ENCODE results near the gene RPIA. TPM values are rescaled to one million over a fixed set of nuclear protein-coding genes. Genes with fewer than 3 reads are reported as not detected.

RPIA gene
- total and polyA plus RNA-seq, 2 of the 13 experiments (the other 11 are each of a cell fraction or from before 2014, with no cell fraction given): 13.3 to 23.9 TPM

GRCh38 chr2:88691339-88692183, at the start of gene RPIA (continued):
- TF ChIP-seq AGO1 (IDR thresholded peaks at IDR 0.05; ENCODE audit: low read depth, low read length, poor library complexity, severe bottlenecking): peak; percentile 89
- peak; percentile 84 for TF ChIP-seq BRF2 (CRISPR knock-in tag; IDR thresholded peaks at IDR 0.05)
- TF ChIP-seq ZNF609 (CRISPR knock-in tag; IDR thresholded peaks at IDR 0.05; ENCODE audit: borderline replicate concordance): peak; percentile 18; the same call in 1 of the 2 replicates
- 0 out of 2 replicates have a peak, but pooled peaks have one; percentile 6 for TF ChIP-seq ZBTB33 (CRISPR knock-in tag; IDR thresholded peaks at IDR 0.05)
- TF ChIP-seq PRDM4 (CRISPR knock-in tag; IDR thresholded peaks at IDR 0.05; ENCODE audit: borderline replicate concordance): peak; percentile 81; the same call in 1 of the 2 replicates
- peak; percentile 13; the same call in 1 of the 2 replicates for TF ChIP-seq STAT6 (CRISPR knock-in tag; IDR thresholded peaks at IDR 0.05; ENCODE audit: borderline replicate concordance)
- TF ChIP-seq MIER3 (CRISPR knock-in tag; IDR thresholded peaks at IDR 0.05; ENCODE audit: borderline replicate concordance): peak; percentile 73; the same call in 1 of the 2 replicates
- no peak for TF ChIP-seq DMTF1 (CRISPR knock-in tag; IDR thresholded peaks at IDR 0.05)
- TF ChIP-seq NFE2 (CRISPR knock-in tag; IDR thresholded peaks at IDR 0.05): no peak
- TF ChIP-seq ZMYM4 (CRISPR knock-in tag; IDR thresholded peaks at IDR 0.05): peak; percentile 95

All from HepG2 (cell line).